Right renal pelvis (tissue), 4 donors: ENCODE data around the gene KRT1. TPM values are rescaled to one million over a fixed set of nuclear protein-coding genes. Genes with fewer than 3 reads are reported as not detected.

Experiments used
- DNase-seq, 4 donors: peaks; one replicate each; pipeline ENCODE4 v3.0.0-alpha.2; 2013; ENCODE audit warnings: low read depth in 4 of 4, low spot score in 3 of 4, missing footprints in 1 of 4
- polyA plus RNA-seq, 4 donors: library from polyadenylated mRNA; unstranded; fragments of 120-200 nt; gene quantifications; one replicate each; pipeline ENCODE4 v1.2.1, GENCODE V29; 2013; ENCODE audit not compliant: insufficient read length in 4 of 4

KRT1 gene
- polyA plus RNA-seq, 4 donors, result 0.07 to 0.43 (median 0.29) TPM

GRCh38 chr12:52643233-52644077 lies 36.8 kb downstream of the KRT1 start:
- no peak for DNase-seq

- DNase-seq, result no peak
Measured at GRCh38 chr12:52641468-52641867, 38.7 kb downstream of the KRT1 start.

DNA sequence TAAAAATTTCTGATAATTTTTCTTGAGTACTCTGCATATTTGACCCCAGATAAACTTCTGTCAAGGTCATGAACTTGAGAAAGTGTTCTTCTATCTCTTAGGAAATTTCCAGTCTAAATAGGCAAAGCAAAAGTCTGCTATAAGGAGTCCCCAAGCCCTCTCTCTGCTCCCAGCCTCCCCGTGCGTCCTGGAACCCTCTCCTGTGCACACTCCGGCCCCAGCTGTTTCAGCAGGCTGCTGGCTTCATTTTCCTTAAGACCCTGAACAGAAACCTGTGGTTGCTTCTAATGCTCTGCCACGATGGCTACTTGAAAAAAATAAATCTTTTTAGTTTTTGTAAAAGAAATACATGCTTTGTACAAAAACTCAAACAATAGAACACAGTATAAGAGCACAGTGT lies 42.9 kb downstream of the KRT1 start:
- DNase-seq, result no peak

DNA sequence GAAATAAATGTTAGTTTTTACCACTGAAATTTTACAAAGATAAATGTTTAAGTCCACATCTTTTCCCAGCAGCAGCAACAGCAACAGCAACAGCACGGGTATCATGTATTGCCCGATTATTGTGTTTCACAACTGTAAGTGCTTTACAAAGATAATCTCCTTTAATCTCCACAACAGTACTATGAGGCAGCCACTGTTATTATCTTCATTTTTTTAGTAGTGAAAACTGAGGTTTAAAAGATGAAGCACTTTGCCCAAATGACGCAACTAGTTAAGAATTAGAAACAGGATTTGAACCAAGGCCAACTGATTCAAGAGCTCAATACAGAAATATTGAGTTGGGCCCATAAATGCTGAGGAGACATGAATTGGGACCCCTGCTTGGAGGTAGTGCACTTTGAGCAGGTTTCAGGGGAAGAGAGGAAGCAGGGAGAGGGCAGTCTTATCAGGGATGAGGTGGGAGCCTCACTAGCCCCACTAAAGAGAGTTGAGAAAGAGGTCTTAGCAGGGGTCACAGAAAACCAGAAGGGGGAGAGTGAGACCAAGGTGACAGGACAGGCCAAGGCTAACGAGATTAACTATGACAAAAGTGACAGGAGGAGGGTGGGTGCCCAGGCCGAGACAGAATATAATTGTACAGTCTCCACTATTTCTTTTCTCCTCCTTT lies 43.5 kb downstream of the KRT1 start:
- no peak for DNase-seq

GRCh38 chr12:52636189-52636588 lies 44.0 kb downstream of the KRT1 start:
- no peak for DNase-seq

- no peak for DNase-seq
Measured at GRCh38 chr12:52634266-52635056, 45.7 kb downstream of the KRT1 start.

GRCh38 chr12:52633383-52633782 lies 46.8 kb downstream of the KRT1 start:
- DNase-seq, result no peak

GRCh38 chr12:52632656-52633055 lies 47.6 kb downstream of the KRT1 start:
- DNase-seq, result peak in 2 of 4 donors; percentile 15 to 20

DNA sequence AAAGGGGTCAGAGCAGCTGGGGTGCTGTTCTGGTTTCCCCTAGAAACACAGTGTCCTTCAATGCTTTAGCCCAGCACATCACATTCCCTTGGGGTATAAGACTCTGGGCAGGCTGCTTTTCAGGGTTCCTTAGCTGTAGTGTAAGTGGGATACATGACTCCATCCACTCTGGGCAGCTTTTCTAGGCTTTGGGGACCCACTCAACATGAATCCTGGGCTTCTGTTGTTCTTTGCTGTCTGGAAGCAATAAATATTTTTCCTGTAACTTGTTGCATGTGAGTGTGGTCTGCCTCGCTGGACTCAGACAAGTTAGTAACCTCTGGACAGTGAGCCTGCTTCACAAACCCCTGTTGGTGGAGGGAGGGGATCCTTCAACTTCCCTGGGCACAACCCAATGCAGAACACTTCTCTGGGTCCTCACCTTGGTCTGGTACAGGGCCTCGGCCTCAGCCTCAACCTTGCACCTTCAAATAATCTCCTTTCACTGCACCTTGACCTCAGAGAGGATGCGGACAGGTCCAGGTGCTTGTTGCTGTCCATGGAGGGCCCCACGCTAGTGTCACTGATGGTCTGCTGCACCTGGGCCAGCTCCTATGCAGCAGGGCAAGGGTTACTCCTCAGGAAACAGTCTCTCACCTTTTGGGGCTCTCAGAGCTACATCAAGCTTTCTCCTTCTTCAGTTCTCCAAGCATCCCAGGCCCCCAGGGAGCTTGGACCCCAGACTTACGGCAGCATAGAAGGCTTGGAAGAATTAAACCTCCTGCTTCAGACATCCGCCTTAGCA lies 48.3 kb downstream of the KRT1 start:
- no peak for DNase-seq

- DNase-seq, result no peak
Measured at GRCh38 chr12:52631264-52631663, 48.9 kb downstream of the KRT1 start.

- DNase-seq, result no peak
Measured at GRCh38 chr12:52630599-52631200, 49.5 kb downstream of the KRT1 start.

DNA sequence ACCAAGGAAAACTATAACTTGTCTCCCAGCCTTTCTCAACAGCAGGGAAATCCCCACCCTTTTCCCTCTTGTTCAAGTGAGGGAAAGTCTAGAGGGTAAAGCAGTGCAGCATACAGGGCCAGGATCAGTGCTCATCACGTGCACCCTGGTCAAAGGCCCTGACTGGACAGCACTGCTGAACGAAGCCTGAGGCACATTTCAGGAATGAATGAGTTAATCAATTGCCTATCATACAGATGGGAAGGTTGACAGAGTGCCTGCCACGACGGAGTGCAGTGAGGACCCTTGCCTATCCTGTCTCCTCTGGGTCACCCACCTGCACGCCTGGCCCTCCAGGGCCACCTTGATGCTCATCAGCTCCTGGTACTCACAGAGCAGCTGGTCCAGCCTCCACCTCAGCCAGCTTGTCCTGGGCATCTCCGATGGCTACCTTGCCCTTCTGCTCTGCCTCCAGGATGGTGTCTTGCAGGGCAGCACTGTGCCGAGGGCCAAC lies 50.2 kb downstream of the KRT1 start:
- no peak for DNase-seq

GRCh38 chr12:52629281-52630007 lies 50.8 kb downstream of the KRT1 start:
- no peak for DNase-seq

GRCh38 chr12:52628841-52629240 lies 51.4 kb downstream of the KRT1 start:
- DNase-seq, result no peak

DNA sequence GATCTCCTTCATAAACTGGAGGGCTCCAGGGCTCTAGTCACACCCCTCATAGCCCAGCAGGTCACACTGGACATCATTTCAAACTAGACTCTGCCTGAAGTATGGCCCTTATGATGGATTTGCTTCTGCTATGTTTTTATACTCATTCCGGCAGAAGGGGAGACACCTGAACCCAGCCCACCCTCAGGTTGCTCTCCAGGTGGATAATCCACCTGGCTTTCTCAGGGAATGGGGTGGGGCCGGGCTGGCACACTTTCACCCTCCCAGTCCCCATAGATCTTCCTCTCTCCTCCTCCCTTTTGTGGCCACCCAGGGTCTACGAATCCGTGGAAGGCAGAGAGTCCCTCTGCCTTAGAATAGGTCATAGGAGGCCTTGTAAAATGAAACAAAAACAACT lies 52.1 kb downstream of the KRT1 start:
- DNase-seq, result no peak

GRCh38 chr12:52627395-52628110 lies 52.7 kb downstream of the KRT1 start:
- no peak for DNase-seq
